Effector memory CD8-positive, alpha-beta T cell (primary cell): ENCODE data around the gene HOXC5.
"Not testable (repeated sequence)": the region's sequence is repeated elsewhere in the genome, so short reads cannot be mapped to it uniquely, and the experiment has no call there.

ENCODE experiments used
- ATAC-seq: fragments of 150-1000 bp; cut with Tn5 transposase; replicated peaks from 2 replicates; pipeline ENCODE4 v1.10.0; 2021; ENCODE audit warnings: mild to moderate bottlenecking, moderate library complexity
- DNase-seq, 3 experiments: peaks; one replicate each; pipeline ENCODE4 v3.0.0; 2021
- H3K27ac Mint-ChIP-seq, 2 donors: one replicate each; pipeline ENCODE4 v1.8.0; 2022; ENCODE audit warnings: mild to moderate bottlenecking in 2 of 2, mixed read lengths in 2 of 2, moderate library complexity in 2 of 2
- H3K27me3 Mint-ChIP-seq, 2 donors: one replicate each; pipeline ENCODE4 v1.8.0; 2022; ENCODE audit warnings: mixed read lengths in 2 of 2
- H3K36me3 Mint-ChIP-seq: one replicate; pipeline ENCODE4 v1.8.0; 2022; ENCODE audit warnings: mild to moderate bottlenecking, moderate library complexity, mixed read lengths; ENCODE audit not compliant: insufficient read depth
- H3K4me1 Mint-ChIP-seq, 2 donors: one replicate each; pipeline ENCODE4 v1.8.0; 2022; ENCODE audit warnings: low read depth in 2 of 2, mixed read lengths in 2 of 2
- H3K4me3 Mint-ChIP-seq, 2 donors: one replicate each; pipeline ENCODE4 v1.8.0; 2022; ENCODE audit warnings: mild to moderate bottlenecking in 2 of 2, mixed read lengths in 2 of 2, moderate library complexity in 2 of 2
- H3K9me3 Mint-ChIP-seq, 2 donors: one replicate each; pipeline ENCODE4 v1.8.0; 2022; ENCODE audit warnings: mixed read lengths in 2 of 2

Gene HOXC5

GRCh38 chr12:54065677-54066076, 32.8 kb downstream of the HOXC5 start:
- Mint-ChIP-seq H3K9me3 (no peaks in the 10 kb centered on the region), H3K4me1 (no peaks in the 10 kb centered on the region), H3K36me3 (no peaks in the 10 kb centered on the region), H3K4me3 (no peak overlapping the region), H3K27ac (no peak overlapping the region), H3K27me3 (peaks cover 17 to 73% of the 10 kb centered on the region in 2 donors)
- DNase-seq (no peak), ATAC-seq (no peak)

GRCh38 chr12:54066408-54066807, 33.6 kb downstream of the HOXC5 start:
- H3K36me3 Mint-ChIP-seq = no peaks in the 10 kb centered on the region

GRCh38 chr12:54068418-54069070, 35.7 kb downstream of the HOXC5 start:
- Mint-ChIP-seq H3K27ac (no peak overlapping the region), H3K36me3 (no peaks in the 10 kb centered on the region), H3K4me1 (no peaks in the 10 kb centered on the region), H3K4me3 (no peak overlapping the region), H3K27me3 (peaks cover 26 to 64% of the 10 kb centered on the region in 2 donors), H3K9me3 (no peaks in the 10 kb centered on the region)
- no peak for DNase-seq
- ATAC-seq = no peak

More at GRCh38 chr12:54066408-54066807, 33.6 kb downstream of the HOXC5 start:
- Mint-ChIP-seq H3K27ac (no peak overlapping the region), H3K4me3 (no peak overlapping the region), H3K4me1 (no peaks in the 10 kb centered on the region), H3K27me3 (peaks cover 24 to 73% of the 10 kb centered on the region in 2 donors), H3K9me3 (no peaks in the 10 kb centered on the region)
- DNase-seq = no peak
- ATAC-seq = no peak

- Mint-ChIP-seq H3K27ac (no peak overlapping the region), H3K9me3 (no peaks in the 10 kb centered on the region), H3K27me3 (peaks cover 16 to 63% of the 10 kb centered on the region in 2 donors), H3K4me1 (no peaks in the 10 kb centered on the region), H3K36me3 (no peaks in the 10 kb centered on the region), H3K4me3 (no peak overlapping the region)
- ATAC-seq = no peak
- no peak for DNase-seq
Observed at GRCh38 chr12:54071942-54072341, 39.1 kb downstream of the HOXC5 start.

GRCh38 chr12:54074308-54074707, 41.5 kb downstream of the HOXC5 start:
- no peaks in the 10 kb centered on the region for H3K9me3 Mint-ChIP-seq
- H3K27me3 Mint-ChIP-seq = peaks cover 11 to 53% of the 10 kb centered on the region in 2 donors
- H3K4me3 Mint-ChIP-seq = no peak overlapping the region

GRCh38 chr12:54075409-54075808, 42.6 kb downstream of the HOXC5 start:
- DNase-seq = no peak
- H3K9me3 Mint-ChIP-seq = no peaks in the 10 kb centered on the region
- H3K36me3 Mint-ChIP-seq = no peaks in the 10 kb centered on the region
- no peak overlapping the region for H3K4me3 Mint-ChIP-seq
- H3K27ac Mint-ChIP-seq = no peak overlapping the region
- no peak for ATAC-seq
- peaks cover 11 to 42% of the 10 kb centered on the region in 2 donors for H3K27me3 Mint-ChIP-seq
- H3K4me1 Mint-ChIP-seq = peaks cover 0 to 9% of the 10 kb centered on the region in 2 donors

More at GRCh38 chr12:54074308-54074707, 41.5 kb downstream of the HOXC5 start:
- Mint-ChIP-seq H3K36me3 (no peaks in the 10 kb centered on the region), H3K4me1 (peaks cover 0 to 6% of the 10 kb centered on the region in 2 donors), H3K27ac (no peak overlapping the region)
- ATAC-seq (no peak), DNase-seq (no peak)

- no peak overlapping the region for H3K4me3 Mint-ChIP-seq
- ATAC-seq (no peak), DNase-seq (no peak)
- H3K27ac Mint-ChIP-seq = no peak overlapping the region
- H3K36me3 Mint-ChIP-seq = peaks cover 3% of the 10 kb centered on the region
- peaks cover 6 to 37% of the 10 kb centered on the region in 2 donors for H3K27me3 Mint-ChIP-seq
- peaks cover 1 to 14% of the 10 kb centered on the region in 2 donors for H3K4me1 Mint-ChIP-seq
- H3K9me3 Mint-ChIP-seq = no peaks in the 10 kb centered on the region
Observed at GRCh38 chr12:54075974-54076373, 43.1 kb downstream of the HOXC5 start.

- not testable (repeated sequence) for H3K27ac Mint-ChIP-seq, H3K9me3 Mint-ChIP-seq, H3K4me3 Mint-ChIP-seq, ATAC-seq, DNase-seq
- peaks cover 0 to 27% of the 10 kb centered on the region in 2 donors for H3K27me3 Mint-ChIP-seq
- H3K36me3 Mint-ChIP-seq = peaks cover 10% of the 10 kb centered on the region
- H3K4me1 Mint-ChIP-seq = peaks cover 11 to 30% of the 10 kb centered on the region in 2 donors
Observed at GRCh38 chr12:54077843-54078242, 45.0 kb downstream of the HOXC5 start.

GRCh38 chr12:54079115-54079514, 46.3 kb downstream of the HOXC5 start:
- not testable (repeated sequence) for ATAC-seq, H3K4me3 Mint-ChIP-seq, H3K9me3 Mint-ChIP-seq, DNase-seq
- Mint-ChIP-seq H3K36me3 (peaks cover 10% of the 10 kb centered on the region), H3K4me1 (peaks cover 19 to 37% of the 10 kb centered on the region in 2 donors), H3K27ac (peak overlapping the region; percentile 14 to 67), H3K27me3 (peaks cover 0 to 15% of the 10 kb centered on the region in 2 donors)

GRCh38 chr12:54080008-54080924, 47.4 kb downstream of the HOXC5 start:
- not testable (repeated sequence) for DNase-seq, ATAC-seq, H3K27me3 Mint-ChIP-seq, H3K9me3 Mint-ChIP-seq
- Mint-ChIP-seq H3K36me3 (peaks cover 10% of the 10 kb centered on the region), H3K27ac (peak overlapping the region; percentile 86 to 98), H3K4me1 (peaks cover 19 to 37% of the 10 kb centered on the region in 2 donors), H3K4me3 (peak overlapping the region in 1 of 2 donors; percentile 86)

- H3K27ac Mint-ChIP-seq = peak overlapping the region; percentile 86 to 98
Observed at GRCh38 chr12:54081053-54081514, 48.2 kb downstream of the HOXC5 start.

GRCh38 chr12:54081581-54082396, 48.9 kb downstream of the HOXC5 start:
- Mint-ChIP-seq H3K4me1 (peaks cover 19 to 37% of the 10 kb centered on the region in 2 donors), H3K36me3 (peaks cover 10% of the 10 kb centered on the region), H3K27me3 (peaks cover 0 to 21% of the 10 kb centered on the region in 2 donors), H3K4me3 (peak overlapping the region; percentile 82 to 86), H3K27ac (peak overlapping the region; percentile 86 to 98)
- ATAC-seq, H3K9me3 Mint-ChIP-seq: not testable (repeated sequence)
- DNase-seq = peak in 2 of 3 experiments; percentile 15 to 35

More at GRCh38 chr12:54081053-54081514, 48.2 kb downstream of the HOXC5 start:
- peak; percentile 3 to 47 (median 4) for DNase-seq
- H3K4me1 Mint-ChIP-seq = peaks cover 19 to 37% of the 10 kb centered on the region in 2 donors
- not testable (repeated sequence) for H3K9me3 Mint-ChIP-seq, ATAC-seq
- H3K4me3 Mint-ChIP-seq = peak overlapping the region; percentile 82 to 86
- peaks cover 10% of the 10 kb centered on the region for H3K36me3 Mint-ChIP-seq
- peaks cover 0 to 14% of the 10 kb centered on the region in 2 donors for H3K27me3 Mint-ChIP-seq
